Endothelial cell of umbilical vein (primary cell): ENCODE data around the gene ZNF324. TPM values are rescaled to one million over a fixed set of nuclear protein-coding genes. Genes with fewer than 3 reads are reported as not detected.

ENCODE experiments used
- BruUV-seq: library from RNA; stranded (reverse); fragments of 400-500 nt; replicated peaks from 2 replicates; lab custom pipeline; 2021; lab: Mats Ljungman, UMichigan
- CTCF ChIA-PET: fragments of 300-600, 350-600 bp; sonication (Branson Sonifier 250); formaldehyde crosslinking; loops from one replicate; lab custom pipeline; 2021; ENCODE audit warnings: antibody characterized with exemption, inconsistent platforms; lab: Charles Lee
- POLR2A ChIA-PET: fragments of 300-600, 350-600 bp; sonication (Branson Sonifier 250); formaldehyde crosslinking; loops from one replicate; lab custom pipeline; 2021; ENCODE audit warnings: antibody characterized with exemption, inconsistent platforms; lab: Charles Lee
- DNase-seq: peaks from one replicate; pipeline ENCODE4 v3.0.0-alpha.2; 2011; ENCODE audit warnings: low read depth, low spot score
- FAIRE-seq: peaks from 2 replicates; lab custom pipeline; 2011; peaks lifted over from hg19 to GRCh38; lab: Jason Lieb, UNC
- H2AFZ ChIP-seq: 2 replicates; pipeline ENCODE4 v1.6.0; 2012; ENCODE audit warnings: low read depth, low read length, control low read depth, inconsistent platforms
- H3K27ac ChIP-seq: 2 replicates; pipeline ENCODE4 v1.5.1; 2011; ENCODE audit warnings: low read depth, mild to moderate bottlenecking, control low read depth, low read length, moderate library complexity; ENCODE audit not compliant: insufficient read depth
- H3K27me3 ChIP-seq, 2 experiments: 2 replicates each; pipeline versions ENCODE4 v1.6.0 to v1.6.1; 2011; ENCODE audit warnings: low read length in 2 of 2, mixed read lengths in 1 of 2; ENCODE audit not compliant: control insufficient read depth in 2 of 2, insufficient read depth in 2 of 2
- H3K36me3 ChIP-seq, 2 experiments: 2 replicates in 1 of 2; 3 replicates in 1 of 2; pipeline ENCODE4 v1.5.1; 2011; ENCODE audit warnings: low read length in 2 of 2, mild to moderate bottlenecking in 1 of 2, moderate library complexity in 1 of 2; ENCODE audit not compliant: control insufficient read depth in 2 of 2, insufficient read depth in 2 of 2; ENCODE audit errors: extremely low read depth in 1 of 2
- H3K4me1 ChIP-seq: 3 replicates; pipeline ENCODE4 v1.5.1; 2011; ENCODE audit warnings: mild to moderate bottlenecking, low read length; ENCODE audit not compliant: control insufficient read depth, insufficient read depth; ENCODE audit errors: extremely low read depth
- H3K4me2 ChIP-seq: 2 replicates; pipeline ENCODE4 v1.6.1; 2011; ENCODE audit warnings: low read length, control low read depth, mixed read lengths; ENCODE audit not compliant: insufficient read depth
- H3K4me3 ChIP-seq, 3 experiments: fragments of 200-600 bp in 1 of 3; sonication (generic), shearing (Covaris generic) in 1 of 3; replicated peaks in 1 of 3; 2 replicates each; pipeline ENCODE4 v1.5.1; 2011 to 2016; ENCODE audit warnings: control low read depth in 3 of 3, low read length in 3 of 3, mild to moderate bottlenecking in 2 of 3, inconsistent platforms in 1 of 3, low read depth in 1 of 3, moderate library complexity in 1 of 3; ENCODE audit not compliant: insufficient read depth in 1 of 3
- H3K79me2 ChIP-seq: 2 replicates; pipeline ENCODE4 v1.6.0; 2012; ENCODE audit warnings: low read length, inconsistent platforms; ENCODE audit not compliant: control insufficient read depth, insufficient read depth
- H3K9ac ChIP-seq: replicated peaks from 2 replicates; pipeline ENCODE3; 2011; ENCODE audit warnings: low read length, control low read depth; ENCODE audit not compliant: insufficient read depth; ENCODE audit errors: extremely low read depth
- H3K9me1 ChIP-seq: replicated peaks from 3 replicates; pipeline ENCODE4 v1.6.0; 2011; ENCODE audit warnings: mild to moderate bottlenecking, low read length; ENCODE audit not compliant: control insufficient read depth, insufficient read depth; ENCODE audit errors: extremely low read depth
- H3K9me3 ChIP-seq: replicated peaks from 2 replicates; pipeline ENCODE4 v1.5.1; 2012; ENCODE audit warnings: low read length, inconsistent platforms; ENCODE audit not compliant: control insufficient read depth, insufficient read depth
- H4K20me1 ChIP-seq: replicated peaks from 2 replicates; pipeline ENCODE3; 2011; ENCODE audit warnings: mild to moderate bottlenecking, low read length; ENCODE audit not compliant: control insufficient read depth, insufficient read depth; ENCODE audit errors: extremely low read depth
- CTCF ChIP-seq, 2 donors: IDR thresholded peaks; 1 replicate in 1 of 2; 2 replicates in 1 of 2; pipeline ENCODE4 v1.5.1; 2011; ENCODE audit warnings: low read length in 2 of 2, mild to moderate bottlenecking in 2 of 2, moderate library complexity in 2 of 2, control low read depth in 1 of 2, inconsistent platforms in 1 of 2, low read depth in 1 of 2; ENCODE audit not compliant: insufficient read depth in 1 of 2; ENCODE audit errors: extremely low read depth in 1 of 2
- EZH2 ChIP-seq: IDR thresholded peaks from 2 replicates; pipeline ENCODE4 v1.6.1; 2012; ENCODE audit warnings: borderline replicate concordance, low read depth, mild to moderate bottlenecking, moderate library complexity, low read length, inconsistent platforms; ENCODE audit not compliant: severe bottlenecking
- FOS ChIP-seq: IDR thresholded peaks from 2 replicates; pipeline ENCODE4 v1.6.1; 2011; ENCODE audit warnings: mild to moderate bottlenecking, low read length, moderate library complexity, borderline replicate concordance; ENCODE audit not compliant: insufficient read depth
- GATA2 ChIP-seq: IDR thresholded peaks from 2 replicates; pipeline ENCODE4 v1.7.0; 2011; ENCODE audit warnings: low read depth, mild to moderate bottlenecking, moderate library complexity, mixed read lengths, low read length; ENCODE audit not compliant: insufficient read length, insufficient read depth
- JUN ChIP-seq: IDR thresholded peaks from 2 replicates; pipeline ENCODE4 v1.6.1; 2011; ENCODE audit warnings: borderline replicate concordance, low read depth; ENCODE audit not compliant: insufficient read length, insufficient read depth
- MAX ChIP-seq: IDR thresholded peaks from 2 replicates; pipeline ENCODE4 v1.6.1; 2011; ENCODE audit not compliant: insufficient read depth, insufficient read length
- MYC ChIP-seq: IDR thresholded peaks from one replicate; pipeline ENCODE4 v1.6.1; 2011; ENCODE audit warnings: mild to moderate bottlenecking, low read depth, low read length
- POLR2A ChIP-seq: IDR thresholded peaks from 2 replicates; pipeline ENCODE4 v1.6.1; 2012; ENCODE audit warnings: low read depth, mild to moderate bottlenecking, control low read depth, low read length
- POLR2AphosphoS5 ChIP-seq: IDR thresholded peaks from 2 replicates; pipeline ENCODE4 v1.6.1; 2012; ENCODE audit warnings: low read depth, mild to moderate bottlenecking, control low read depth, low read length, moderate library complexity; ENCODE audit not compliant: insufficient read depth
- dilution Hi-C: fragments of 300-500 bp; cut with MboI; formaldehyde crosslinking; loops from one replicate; pipeline ENCODE4 v1.15.0; 2019; ENCODE audit warnings: low sequenced_read_pairs; ENCODE audit not compliant: extremely low pct_ligation_motif_present
- intact Hi-C: fragments of 100-400 bp; cut with micrococcal nuclease; formaldehyde crosslinking; loops from one replicate; pipeline ENCODE4 v1.10.0; 2022
- polyA plus RNA-seq, 4 experiments: library from polyadenylated mRNA; depleted of rRNA in 3 of 4; stranded (reverse) in 3 of 4; unstranded in 1 of 4; fragments of >200 nt; gene quantifications; 2 replicates each; pipeline versions ENCODE4 v1.2.1 to v1.2.3, GENCODE V29; 2011 to 2012; ENCODE audit warnings: missing spikeins in 1 of 4
- total RNA-seq: library from RNA; stranded (reverse); gene quantifications from 2 replicates; pipeline ENCODE4 v1.2.3, GENCODE V29; 2021

Gene ZNF324
- total and polyA plus RNA-seq, 2 donors (not counting 3 experiments of a cell fraction or from before 2014, with no cell fraction given), result 6.4 to 8.7 TPM

GRCh38 chr19:58513213-58513693 lies 46.4 kb downstream of the ZNF324 start:
- Histone ChIP-seq H3K9ac (no peak overlapping the region), H3K4me3 (no peak overlapping the region), H3K79me2 (peaks cover 27% of the 10 kb centered on the region), H3K9me1 (no peaks in the 10 kb centered on the region), H3K27me3 (no peaks in the 10 kb centered on the region), H2AFZ (no peak overlapping the region), H3K9me3 (no peaks in the 10 kb centered on the region), H4K20me1 (no peaks in the 10 kb centered on the region), H3K4me1 (peaks cover 7% of the 10 kb centered on the region), H3K4me2 (no peak overlapping the region), H3K27ac (no peak overlapping the region), H3K36me3 (peaks cover 0 to 11% of the 10 kb centered on the region in 2 experiments)
- ChIA-PET POLR2A (interaction anchor here (0.8 to 1.6 kb wide), 3 partner anchors 31 to 62 kb away, joined by 4 to 6 read pairs (median 4); partner anchors contain the start of genes CHMP2A and TRIM28), CTCF (interaction anchor here (0.9 to 2.7 kb wide), 16 partner anchors 10 to 150 kb away, joined by 3 to 42 read pairs (median 5); partner anchors contain the start of genes CHMP2A, TRIM28, UBE2M and ZNF497)
- intact Hi-C loops, result no loop called here
- FAIRE-seq, result no peak
- TF ChIP-seq CTCF (IDR thresholded peaks at IDR 0.05; ENCODE audit: extremely low read depth in 1 of 2, insufficient read depth in 1 of 2, low read depth in 1 of 2, low read length in 2 of 2), result no peak
- TF ChIP-seq MAX, result no peak
- no peak for TF ChIP-seq POLR2A
- TF ChIP-seq MYC, result no peak
- TF ChIP-seq FOS, result no peak
- no peak for TF ChIP-seq POLR2AphosphoS5
- no peak for TF ChIP-seq JUN
- no peak for TF ChIP-seq GATA2
- no peak for TF ChIP-seq EZH2
- no peak for DNase-seq
- dilution Hi-C loops, result no loop called here
- BruUV-seq, result no TSS peak
